NCI-H1092 treated with DMSO at 0.1 percent for 48 hours (cell line): ENCODE data around the gene SLC7A11.

Source experiments
- DNase-seq: peaks from one replicate; lab custom pipeline; 2025; lab: John Stamatoyannopoulos, UW

SLC7A11 gene

DNA sequence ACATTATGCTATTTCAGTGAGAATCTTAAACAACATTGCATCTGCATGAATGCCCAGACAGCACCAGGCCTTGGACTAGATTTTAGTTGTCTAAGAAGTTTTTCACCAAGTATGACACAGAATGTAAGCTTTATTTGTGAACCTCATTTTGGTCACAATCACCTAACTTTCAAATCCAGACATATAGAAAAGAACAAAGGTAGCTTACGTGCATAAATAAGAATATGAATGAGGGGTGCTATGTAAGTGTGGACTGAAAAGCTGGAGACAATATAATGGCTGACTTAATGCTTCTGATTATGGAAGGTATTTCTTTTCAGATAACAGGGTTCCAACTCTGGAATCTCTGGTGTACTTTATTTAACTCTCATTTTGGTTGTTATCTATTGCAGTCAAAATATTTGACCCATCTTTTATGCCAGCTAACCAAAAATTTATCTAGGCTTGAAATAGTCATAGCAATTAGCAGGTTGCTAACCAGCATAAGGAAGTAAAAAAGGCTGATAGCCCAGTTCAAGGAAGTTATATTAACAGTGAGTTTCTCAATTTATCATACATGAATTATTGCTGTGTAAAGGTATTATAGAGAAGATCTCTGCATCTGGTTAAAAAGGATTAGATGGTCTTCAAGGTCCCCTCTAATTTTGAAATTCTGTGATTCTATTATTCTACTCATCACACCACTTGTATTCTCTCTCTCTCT, 36.5 kb downstream of the SLC7A11 start:
- DNase-seq: no peak

DNA sequence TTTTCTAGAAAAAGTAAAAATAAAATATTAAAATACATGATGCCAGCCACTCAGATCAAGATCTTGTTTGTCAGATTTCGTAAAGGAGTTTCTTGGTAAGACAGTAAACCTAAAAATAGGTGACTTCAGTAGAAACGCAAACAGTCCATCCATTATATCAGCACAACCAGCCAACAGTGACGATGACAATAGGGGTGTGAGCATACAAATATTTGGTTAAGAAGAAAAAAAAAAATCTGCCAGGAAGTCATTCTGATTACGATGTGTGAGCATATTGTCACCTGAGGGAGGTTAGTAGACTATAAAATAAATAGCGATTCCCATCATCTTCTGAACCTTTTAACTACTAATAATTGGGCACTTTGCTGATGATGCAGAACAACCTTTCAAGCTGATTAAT, 37.6 kb downstream of the SLC7A11 start:
- DNase-seq: peak; percentile 56

- no peak for DNase-seq
These were observed 39.5 kb downstream of the SLC7A11 start for GRCh38 chr4:138202686-138203085.

DNA sequence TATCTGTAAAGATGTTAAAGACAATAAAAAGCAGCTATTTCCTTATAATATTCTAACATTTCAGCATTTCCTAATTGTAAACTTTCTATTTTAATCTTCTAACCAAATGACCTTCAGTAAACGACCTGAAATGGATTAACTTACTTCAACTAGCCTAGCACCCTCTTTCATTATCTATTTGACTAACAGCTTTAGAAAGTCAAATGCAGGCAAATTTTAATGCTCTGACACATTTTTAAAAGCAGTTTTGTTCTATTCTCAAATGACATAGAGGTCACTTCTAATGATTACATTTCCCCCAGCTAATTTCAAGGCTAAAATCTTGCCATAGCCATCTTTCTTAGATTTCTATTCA, 41.9 kb downstream of the SLC7A11 start:
- no peak for DNase-seq

DNA sequence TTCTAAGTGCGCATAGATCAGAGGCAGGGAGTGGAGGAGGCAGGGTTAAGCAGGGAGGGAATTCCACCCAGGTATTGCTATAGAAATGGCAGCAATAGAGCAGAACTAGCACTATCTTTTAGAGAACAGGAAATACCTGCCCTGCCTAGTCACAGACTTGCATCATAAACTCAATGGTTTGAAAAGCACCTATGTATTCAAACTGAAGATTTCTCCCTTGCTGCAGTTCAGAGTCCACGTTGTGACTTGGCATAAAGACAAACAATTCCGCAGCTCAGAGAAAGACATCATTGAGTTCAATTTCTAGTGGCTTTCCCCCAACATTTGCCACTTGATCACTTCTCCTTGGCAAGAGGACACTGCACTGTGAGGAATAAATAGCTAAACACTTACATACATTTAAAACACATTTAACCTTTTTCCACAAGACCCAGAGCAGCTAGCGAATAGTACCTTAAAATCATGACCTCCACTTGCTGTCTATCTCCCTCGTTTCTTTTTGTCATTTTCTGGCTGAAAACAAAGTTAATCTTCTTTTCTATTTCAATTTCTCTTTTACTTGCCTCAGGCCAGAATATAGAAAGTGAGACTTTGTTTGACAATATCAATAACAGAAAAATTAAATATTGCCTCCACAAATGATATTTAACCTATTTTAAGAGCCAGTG, 42.4 kb downstream of the SLC7A11 start:
- peak; percentile 26 for DNase-seq

GRCh38 chr4:138196153-138196552, 46.0 kb downstream of the SLC7A11 start:
- DNase-seq: no peak

- no peak for DNase-seq
These were observed 48.2 kb downstream of the SLC7A11 start for GRCh38 chr4:138193963-138194362.

DNA sequence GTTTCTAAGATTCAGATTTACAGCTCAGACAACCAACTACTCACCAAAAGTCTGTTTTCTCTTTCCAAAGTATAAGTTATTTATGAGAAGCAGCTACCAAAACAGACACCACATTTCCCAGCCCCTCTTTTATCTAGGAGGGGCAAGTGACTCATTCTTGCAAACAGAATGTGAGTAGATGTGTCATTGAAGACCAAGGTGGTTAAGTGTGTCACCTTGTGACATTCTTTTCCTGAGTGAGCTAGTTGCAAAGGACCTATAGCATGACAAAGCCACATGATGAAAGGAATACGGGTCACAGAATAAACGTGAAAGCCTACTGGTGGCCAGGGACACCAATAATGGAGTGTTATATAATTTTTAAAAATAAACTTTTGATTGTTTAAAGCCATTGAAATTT, 50.0 kb downstream of the SLC7A11 start:
- no peak for DNase-seq

DNA sequence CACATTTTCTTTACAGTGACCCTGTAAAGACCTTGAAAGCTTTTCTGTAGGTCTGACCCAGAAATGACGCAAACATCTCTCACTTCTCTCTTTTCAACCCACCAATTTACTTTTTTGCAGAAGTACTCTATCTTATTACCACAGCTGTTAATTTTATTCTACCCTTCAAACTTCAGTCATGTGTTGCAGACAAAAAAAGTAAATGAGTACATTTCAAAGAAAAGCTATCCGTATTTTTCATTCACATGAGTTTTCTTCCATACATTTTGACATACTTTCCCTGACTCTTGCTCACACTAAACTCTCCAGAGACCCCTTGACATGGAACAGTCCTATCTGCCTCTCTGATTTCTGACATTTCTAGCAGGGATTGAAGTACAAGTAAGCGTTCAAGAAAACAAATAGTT, 51.7 kb downstream of the SLC7A11 start:
- no peak for DNase-seq

DNA sequence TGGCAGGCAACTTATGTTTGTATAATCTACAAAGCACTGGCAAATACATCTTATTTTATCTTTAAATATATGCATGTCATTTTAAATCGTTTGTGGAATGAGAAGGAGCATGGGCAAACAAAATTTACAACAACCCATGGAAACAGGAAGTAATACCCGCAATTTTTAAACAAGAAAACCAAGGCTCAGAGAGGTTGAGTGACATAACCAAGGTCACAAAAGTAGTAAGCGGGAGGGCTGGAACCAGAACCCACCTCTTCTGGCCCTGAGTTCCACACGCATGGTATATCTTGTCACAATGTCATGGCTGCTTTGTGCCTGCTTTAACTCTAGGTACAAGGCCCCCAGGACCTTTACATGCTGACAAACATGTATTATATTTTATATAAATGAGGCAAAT, 52.9 kb downstream of the SLC7A11 start:
- DNase-seq: no peak

DNA sequence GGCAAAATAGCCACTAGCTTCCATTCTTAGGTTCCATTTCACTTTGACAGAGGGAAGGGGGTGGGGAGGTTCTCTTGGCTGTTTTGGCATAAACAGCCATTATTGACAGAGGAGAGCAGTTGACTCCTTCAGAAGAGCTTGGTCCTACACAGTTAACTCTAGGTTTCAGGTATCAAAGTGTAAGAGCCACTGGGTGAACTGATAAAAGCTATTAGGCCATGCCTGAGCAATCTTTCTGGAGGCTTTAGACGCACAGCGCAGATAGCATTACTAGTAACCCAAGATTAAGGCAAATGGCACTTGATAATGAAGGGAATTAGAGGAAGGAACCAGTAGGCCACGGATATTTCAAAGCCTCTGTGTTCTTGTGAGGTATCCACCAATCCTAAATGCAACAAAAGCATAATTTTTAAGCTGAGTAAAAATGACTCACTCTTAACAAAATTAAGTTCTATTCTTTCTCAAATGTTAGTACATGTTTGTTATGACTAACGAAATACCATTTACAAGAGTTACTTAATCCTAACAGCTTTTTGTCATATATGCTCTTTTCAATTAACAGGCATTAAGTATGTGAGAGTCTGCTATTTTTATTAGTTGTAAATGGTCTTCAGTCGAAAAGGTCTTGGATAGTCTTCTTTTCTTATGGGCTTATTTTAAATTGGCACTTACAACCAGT, 53.6 kb downstream of the SLC7A11 start:
- no peak for DNase-seq

DNA sequence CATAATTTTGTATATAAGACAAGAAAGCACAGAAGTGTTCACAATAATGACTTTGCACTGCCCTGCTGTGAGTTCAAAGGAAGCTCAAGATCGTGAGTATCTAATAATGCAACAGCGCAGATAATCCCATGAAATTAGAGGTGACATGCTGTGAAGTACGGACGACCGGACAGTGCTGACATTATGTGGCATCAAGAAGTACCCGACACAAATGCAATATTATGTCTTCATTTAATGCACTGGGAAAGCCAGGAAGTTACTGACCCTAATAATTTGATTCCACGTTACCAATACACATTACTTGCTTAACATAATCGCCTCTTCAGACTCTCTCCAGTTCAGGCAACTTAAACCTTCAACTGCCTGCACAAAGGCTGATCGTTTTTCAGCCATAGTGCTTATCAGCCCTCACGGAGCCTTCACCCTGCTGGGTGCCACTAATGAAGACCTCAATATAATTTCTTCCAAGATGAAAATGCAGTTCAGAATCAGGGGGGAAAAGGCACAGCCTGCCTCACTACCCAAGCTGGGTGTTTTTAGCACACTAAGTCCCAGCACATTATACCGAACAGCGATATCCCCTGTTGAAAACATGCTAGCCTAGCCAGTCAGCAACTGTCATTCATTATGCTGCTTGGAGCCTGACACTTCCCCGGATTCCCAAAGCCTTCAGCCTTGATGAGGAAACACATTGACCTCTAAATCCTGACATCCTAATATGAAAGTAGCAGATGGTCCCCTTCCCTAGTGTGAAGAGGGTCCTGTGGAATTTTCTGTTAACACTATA, 56.1 kb downstream of the SLC7A11 start:
- no peak for DNase-seq

GRCh38 chr4:138184886-138185285, 57.3 kb downstream of the SLC7A11 start:
- peak; percentile 19 for DNase-seq

- DNase-seq: peak; percentile 55
These were observed 59.2 kb downstream of the SLC7A11 start for GRCh38 chr4:138182838-138183426.

DNA sequence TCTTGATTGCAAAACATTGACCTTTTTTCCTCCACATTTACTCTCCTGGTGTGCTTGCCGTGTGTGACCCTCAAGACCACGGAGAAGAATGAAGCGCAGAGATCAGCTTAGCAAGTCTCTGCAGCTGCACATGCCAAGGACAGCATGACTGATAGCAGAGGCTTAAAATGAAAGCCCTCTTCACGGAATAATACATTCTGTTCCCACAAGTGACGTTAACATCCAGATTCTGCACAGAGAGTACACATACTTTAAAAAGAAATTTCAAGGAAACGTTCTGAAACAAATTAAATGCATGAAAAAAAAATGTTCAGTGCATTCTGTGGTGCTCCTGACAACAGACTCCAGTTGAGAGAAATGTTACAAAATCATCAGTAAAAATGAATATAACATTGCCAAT, 60.9 kb downstream of the SLC7A11 start:
- no peak for DNase-seq

- no peak for DNase-seq
These were observed 63.6 kb downstream of the SLC7A11 start for GRCh38 chr4:138178566-138178965.

DNA sequence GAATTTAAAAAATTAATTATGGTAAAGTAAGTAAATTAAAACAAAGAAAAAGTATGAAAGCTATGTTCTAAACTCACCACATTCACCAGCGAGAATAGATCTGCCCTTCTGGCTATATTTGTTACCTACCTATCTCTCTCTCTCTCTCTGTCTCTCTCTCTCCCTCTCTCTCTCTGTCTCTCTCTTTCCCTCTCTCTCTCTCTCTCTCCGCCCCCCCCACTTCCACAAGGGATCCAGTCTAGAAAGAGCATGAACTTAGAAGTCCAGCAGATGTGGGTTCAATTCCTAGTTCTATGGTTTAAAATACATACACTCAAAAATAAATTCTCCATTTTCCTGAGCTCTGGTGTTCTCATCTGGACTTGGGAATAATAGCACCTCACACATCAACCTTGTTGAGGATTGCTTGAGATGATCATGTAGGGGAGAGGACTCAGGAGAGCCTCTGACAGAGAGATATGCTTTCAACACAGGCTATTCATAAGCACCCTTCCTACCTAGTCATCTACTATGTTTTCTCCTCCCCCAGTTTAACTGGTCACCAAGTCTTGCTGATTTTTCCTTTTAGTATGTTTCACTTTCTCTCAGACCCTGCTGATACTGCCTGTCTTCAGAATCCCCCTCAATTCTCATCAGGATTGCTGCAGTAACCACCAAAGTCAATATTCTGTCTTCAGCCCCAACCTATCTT, 64.7 kb downstream of the SLC7A11 start:
- DNase-seq: no peak

DNA sequence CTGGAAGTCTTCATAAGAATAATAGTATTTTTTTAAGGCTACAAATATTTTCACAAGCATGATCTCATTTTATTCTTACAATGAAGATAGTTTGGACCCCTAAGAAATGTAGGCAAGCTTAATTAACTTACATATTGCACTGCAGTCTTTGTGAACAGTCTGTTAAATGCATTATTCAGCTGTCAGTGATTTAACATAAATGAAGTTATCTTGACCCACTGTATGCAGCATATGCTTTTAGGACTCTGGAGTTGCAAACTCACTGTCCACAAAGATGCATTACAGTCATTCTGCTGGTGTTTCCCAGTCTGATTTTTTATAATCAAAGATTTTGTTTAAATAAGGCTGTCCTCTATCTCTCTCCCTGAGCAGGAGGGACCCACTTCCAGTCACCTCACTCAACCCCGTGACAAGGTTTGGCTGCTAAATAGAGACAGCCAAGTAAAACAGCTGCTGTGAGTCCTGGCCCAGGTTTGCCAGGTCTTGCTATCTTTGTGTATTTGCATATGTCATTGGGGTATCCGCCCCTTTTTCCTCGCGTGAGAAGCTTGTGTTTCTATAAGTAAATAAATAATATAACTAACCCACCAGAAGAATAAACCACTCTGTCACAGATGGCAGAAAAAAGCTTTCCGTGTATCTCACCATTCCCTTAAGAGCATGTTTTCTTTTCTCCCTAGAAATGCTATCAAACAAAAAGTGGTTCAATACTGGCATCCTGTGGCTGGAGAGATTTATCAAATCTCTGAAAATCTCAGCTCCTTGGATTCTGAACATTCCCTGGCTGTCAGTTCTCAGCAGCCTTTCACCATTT, 67.0 kb downstream of the SLC7A11 start:
- DNase-seq: peak; percentile 77

DNA sequence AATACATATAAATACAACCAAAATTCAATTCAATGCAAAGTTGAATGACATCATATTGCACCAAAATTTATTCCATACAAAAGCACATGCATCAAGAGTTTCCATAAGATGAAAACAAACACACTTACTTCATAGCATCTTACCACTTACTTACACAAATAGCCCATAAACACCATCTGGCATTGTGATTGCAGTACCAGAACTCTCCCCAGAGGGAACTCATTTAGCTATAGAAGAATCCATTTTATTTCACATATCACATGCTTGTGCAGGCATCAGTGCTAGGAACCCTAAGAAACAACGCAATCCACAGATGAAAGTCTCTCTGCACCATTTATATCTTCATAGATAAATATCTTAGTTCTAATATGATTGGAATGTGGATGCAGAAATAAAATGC, 77.9 kb downstream of the SLC7A11 start:
- no peak for DNase-seq

GRCh38 chr4:138163171-138163570, 79.0 kb downstream of the SLC7A11 start:
- DNase-seq: no peak

DNA sequence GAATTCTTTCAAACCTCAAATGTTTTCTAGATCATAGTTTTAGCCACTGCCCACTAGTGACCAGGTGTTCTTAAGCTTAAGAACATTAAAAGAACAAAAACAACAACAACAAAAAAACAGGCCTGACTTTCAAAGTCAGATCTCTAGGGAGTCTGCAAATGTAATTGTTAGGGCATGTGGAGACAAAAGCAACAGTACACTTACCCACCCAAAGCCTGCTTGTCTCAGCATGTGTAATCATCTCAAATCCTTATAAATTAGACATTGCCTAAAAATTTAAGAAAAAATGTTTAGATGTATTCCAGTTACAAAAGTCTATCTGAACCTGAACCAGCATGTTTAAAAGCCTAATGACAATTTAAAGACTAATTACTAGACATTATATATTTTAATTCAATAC, 79.9 kb downstream of the SLC7A11 start:
- no peak for DNase-seq
